ENCODE data around the gene RAD18. TPM values are rescaled to one million over a fixed set of nuclear protein-coding genes. Genes with fewer than 3 reads are reported as not detected.

RAD18 gene
- polyA plus RNA-seq, 1 of the 3 experiments (the other 2 are of a cell fraction): 5.7 TPM

DNA sequence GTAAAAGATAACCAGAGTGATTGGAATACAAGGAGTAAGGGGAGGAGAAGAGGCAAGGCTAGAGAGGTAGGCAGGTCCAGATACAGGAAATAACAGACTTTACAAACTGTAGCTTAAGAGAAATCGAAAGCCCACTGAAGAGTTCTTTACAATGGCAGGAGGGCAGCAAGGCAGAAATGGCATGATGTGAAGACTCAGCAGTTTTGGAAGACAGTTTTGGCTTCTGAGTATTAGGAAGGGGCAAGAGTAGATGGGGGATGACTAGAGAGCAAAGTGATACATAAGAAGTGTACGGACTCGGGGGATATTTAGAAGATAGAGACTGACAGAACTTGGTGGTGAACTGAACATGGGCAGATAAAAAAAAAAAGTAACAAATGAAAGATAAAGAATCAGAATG lies 54.1 kb downstream of the RAD18 start:
- no peak overlapping the region for H3K27ac ChIP-seq (ENCODE audit: low read depth in 2 of 2, low read length in 1 of 2)
- WGBS (ENCODE audit: low lambda C conversion rate): 95% methylated on average over 3 of the region's 3 CpGs
- no peak overlapping the region for H2AFZ ChIP-seq (ENCODE audit: low read depth)
- H3K4me2 ChIP-seq: no peak overlapping the region
- TF ChIP-seq GABPA (IDR thresholded peaks at IDR 0.05; ENCODE audit: low read depth) (no peak), RCOR1 (IDR thresholded peaks at IDR 0.05; ENCODE audit: low read length) (no peak)
- TF ChIP-seq, protein P1, sequence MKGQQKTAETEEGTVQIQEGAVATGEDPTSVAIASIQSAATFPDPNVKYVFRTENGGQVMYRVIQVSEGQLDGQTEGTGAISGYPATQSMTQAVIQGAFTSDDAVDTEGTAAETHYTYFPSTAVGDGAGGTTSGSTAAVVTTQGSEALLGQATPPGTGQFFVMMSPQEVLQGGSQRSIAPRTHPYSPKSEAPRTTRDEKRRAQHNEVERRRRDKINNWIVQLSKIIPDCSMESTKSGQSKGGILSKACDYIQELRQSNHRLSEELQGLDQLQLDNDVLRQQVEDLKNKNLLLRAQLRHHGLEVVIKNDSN (IDR thresholded peaks at IDR 0.05; ENCODE audit: borderline replicate concordance, low read depth): no peak
- H3K36me3 ChIP-seq (replicated peaks in 1 of 2; ENCODE audit: control insufficient read depth in 1 of 2, insufficient read depth in 2 of 2, low read length in 1 of 2): peaks cover 18 to 50% of the 10 kb centered on the region in 2 experiments
- no peaks in the 10 kb centered on the region for H3F3A ChIP-seq (replicated peaks; ENCODE audit: insufficient read depth)
- no peak for DNase-seq
- H3K27me3 ChIP-seq (ENCODE audit: insufficient read depth): no peaks in the 10 kb centered on the region
- H3K4me3 ChIP-seq (ENCODE audit: low read depth in 2 of 2, low read length in 1 of 2): no peak overlapping the region
- no peaks in the 10 kb centered on the region for H3K9me2 ChIP-seq
- peaks cover 0 to 6% of the 10 kb centered on the region in 2 experiments; a peak in 1 of 4 replicates for H3K4me1 ChIP-seq (ENCODE audit: control insufficient read depth in 1 of 2, insufficient read depth in 2 of 2, low read depth in 1 of 2, low read length in 1 of 2)
- ChIA-PET POLR2A (interaction anchor here (0.7 kb wide), 1 partner anchor 52 kb away, joined by 3 read pairs; no protein-coding TSS in a partner anchor), CTCF (interaction anchor here (1.3 kb wide), 1 partner anchor 9 kb away, joined by 3 read pairs; no protein-coding TSS in a partner anchor)
- no peaks in the 10 kb centered on the region for H4K20me1 ChIP-seq (ENCODE audit: insufficient read depth)
- no peaks in the 10 kb centered on the region for H3K79me2 ChIP-seq (ENCODE audit: insufficient read depth)
- no peaks in the 10 kb centered on the region for H3K9me3 ChIP-seq
- H3K9ac ChIP-seq: no peak overlapping the region

DNA sequence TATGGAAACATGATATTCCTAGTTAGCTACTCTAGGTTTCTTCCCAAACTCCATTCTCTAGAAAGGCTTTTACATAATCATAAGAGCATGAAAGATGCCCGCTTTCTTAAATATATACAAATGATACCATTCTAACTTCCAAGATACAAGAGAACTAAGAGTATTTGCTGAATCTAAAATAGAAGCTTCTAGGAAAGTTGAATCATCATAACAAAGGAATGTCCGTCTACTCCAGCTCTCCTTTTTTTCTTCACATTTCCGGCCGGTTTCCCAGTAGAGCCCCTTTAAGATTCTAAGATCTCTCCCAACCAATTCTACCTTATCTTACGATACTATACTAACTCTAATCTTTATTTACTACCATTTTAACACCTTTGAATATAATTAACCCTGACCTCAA lies 60.1 kb downstream of the RAD18 start:
- H3K27ac ChIP-seq (ENCODE audit: low read depth in 2 of 2, low read length in 1 of 2): peak overlapping the region in 1 of 2 experiments; percentile 48; a peak in 2 of 4 replicates
- no peaks in the 10 kb centered on the region for H3K9me3 ChIP-seq
- peaks cover 8 to 11% of the 10 kb centered on the region in 2 experiments for H3K4me1 ChIP-seq (ENCODE audit: control insufficient read depth in 1 of 2, insufficient read depth in 2 of 2, low read depth in 1 of 2, low read length in 1 of 2)
- H3K9me2 ChIP-seq: no peaks in the 10 kb centered on the region
- ChIA-PET CTCF (interaction anchor here (0.8 kb wide), 1 partner anchor 134 kb away, joined by 3 read pairs; the partner anchor contains the start of gene OXTR), POLR2A (no interaction called here)
- no peak overlapping the region for H2AFZ ChIP-seq (ENCODE audit: low read depth)
- 92% methylated on average over 5 of the region's 5 CpGs for WGBS (ENCODE audit: low lambda C conversion rate)
- no peak overlapping the region for H3K4me2 ChIP-seq
- DNase-seq: no peak
- no peak overlapping the region for H3K9ac ChIP-seq
- no peaks in the 10 kb centered on the region for H4K20me1 ChIP-seq (ENCODE audit: insufficient read depth)
- H3K4me3 ChIP-seq (ENCODE audit: low read depth in 2 of 2, low read length in 1 of 2): no peak overlapping the region
- H3F3A ChIP-seq (replicated peaks; ENCODE audit: insufficient read depth): no peaks in the 10 kb centered on the region
- no peak for TF ChIP-seq RCOR1 (IDR thresholded peaks at IDR 0.05; ENCODE audit: low read length)
- TF ChIP-seq RXRA (IDR thresholded peaks at IDR 0.05; ENCODE audit: borderline replicate concordance, low read depth): no peak
- TF ChIP-seq MEF2A (IDR thresholded peaks at IDR 0.05; ENCODE audit: borderline replicate concordance, low read depth): no peak
- TF ChIP-seq MXI1 (IDR thresholded peaks at IDR 0.05; ENCODE audit: low read depth, low read length): no peak
- TF ChIP-seq RFX5 (IDR thresholded peaks at IDR 0.05; ENCODE audit: low read length): no peak
- no peak for TF ChIP-seq POLR2AphosphoS5 (IDR thresholded peaks at IDR 0.05; ENCODE audit: low read depth, low read length)
- no peak for TF ChIP-seq SIN3A (IDR thresholded peaks at IDR 0.05; ENCODE audit: borderline replicate concordance, low read depth, low read length)
- TF ChIP-seq TAF1 (IDR thresholded peaks at IDR 0.05; ENCODE audit: borderline replicate concordance, low read depth, low read length): no peak
- TF ChIP-seq NRF1 (IDR thresholded peaks at IDR 0.05; ENCODE audit: low read depth, low read length): no peak
- no peak for TF ChIP-seq GATA2 (CRISPR knock-in tag; IDR thresholded peaks at IDR 0.05)
- no peak for TF ChIP-seq ELF1 (IDR thresholded peaks at IDR 0.05)
- TF ChIP-seq, protein P2, sequence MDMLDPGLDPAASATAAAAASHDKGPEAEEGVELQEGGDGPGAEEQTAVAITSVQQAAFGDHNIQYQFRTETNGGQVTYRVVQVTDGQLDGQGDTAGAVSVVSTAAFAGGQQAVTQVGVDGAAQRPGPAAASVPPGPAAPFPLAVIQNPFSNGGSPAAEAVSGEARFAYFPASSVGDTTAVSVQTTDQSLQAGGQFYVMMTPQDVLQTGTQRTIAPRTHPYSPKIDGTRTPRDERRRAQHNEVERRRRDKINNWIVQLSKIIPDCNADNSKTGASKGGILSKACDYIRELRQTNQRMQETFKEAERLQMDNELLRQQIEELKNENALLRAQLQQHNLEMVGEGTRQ (IDR thresholded peaks at IDR 0.05; ENCODE audit: borderline replicate concordance, low read depth, low read length): no peak
- TF ChIP-seq, protein P1 (IDR thresholded peaks at IDR 0.05; ENCODE audit: borderline replicate concordance, low read depth): no peak
- TF ChIP-seq JUND (IDR thresholded peaks at IDR 0.05): no peak
- TF ChIP-seq FOXJ3 (CRISPR knock-in tag; IDR thresholded peaks at IDR 0.05): no peak
- no peak for TF ChIP-seq FOSL2 (IDR thresholded peaks at IDR 0.05; ENCODE audit: borderline replicate concordance, low read depth)
- TF ChIP-seq, protein P3, sequence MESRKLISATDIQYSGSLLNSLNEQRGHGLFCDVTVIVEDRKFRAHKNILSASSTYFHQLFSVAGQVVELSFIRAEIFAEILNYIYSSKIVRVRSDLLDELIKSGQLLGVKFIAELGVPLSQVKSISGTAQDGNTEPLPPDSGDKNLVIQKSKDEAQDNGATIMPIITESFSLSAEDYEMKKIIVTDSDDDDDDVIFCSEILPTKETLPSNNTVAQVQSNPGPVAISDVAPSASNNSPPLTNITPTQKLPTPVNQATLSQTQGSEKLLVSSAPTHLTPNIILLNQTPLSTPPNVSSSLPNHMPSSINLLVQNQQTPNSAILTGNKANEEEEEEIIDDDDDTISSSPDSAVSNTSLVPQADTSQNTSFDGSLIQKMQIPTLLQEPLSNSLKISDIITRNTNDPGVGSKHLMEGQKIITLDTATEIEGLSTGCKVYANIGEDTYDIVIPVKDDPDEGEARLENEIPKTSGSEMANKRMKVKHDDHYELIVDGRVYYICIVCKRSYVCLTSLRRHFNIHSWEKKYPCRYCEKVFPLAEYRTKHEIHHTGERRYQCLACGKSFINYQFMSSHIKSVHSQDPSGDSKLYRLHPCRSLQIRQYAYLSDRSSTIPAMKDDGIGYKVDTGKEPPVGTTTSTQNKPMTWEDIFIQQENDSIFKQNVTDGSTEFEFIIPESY (IDR thresholded peaks at IDR 0.05; ENCODE audit: borderline replicate concordance, low read depth): no peak
- TF ChIP-seq TEAD4 (IDR thresholded peaks at IDR 0.05; ENCODE audit: borderline replicate concordance, insufficient read depth): no peak
- H3K79me2 ChIP-seq (ENCODE audit: insufficient read depth): no peaks in the 10 kb centered on the region; the same call in 1 of the 2 replicates
- no peaks in the 10 kb centered on the region for H3K27me3 ChIP-seq (ENCODE audit: insufficient read depth)
- peaks cover 14 to 20% of the 10 kb centered on the region in 2 experiments for H3K36me3 ChIP-seq (replicated peaks in 1 of 2; ENCODE audit: control insufficient read depth in 1 of 2, insufficient read depth in 2 of 2, low read length in 1 of 2)

Data from SK-N-SH (cell line).